Thymus (tissue), 11 donors: ENCODE measurements around the gene TNF. TPM values are rescaled to one million over a fixed set of nuclear protein-coding genes. Genes with fewer than 3 reads are reported as not detected.

Source experiments
- DNase-seq, 9 donors: peaks; one replicate each; pipeline ENCODE4 v3.0.0-alpha.2; 2013; ENCODE audit warnings: low spot score in 9 of 9, low read depth in 6 of 9, missing footprints in 1 of 9
- H3K27ac ChIP-seq, 2 donors: one replicate each; pipeline ENCODE4 v1.5.1; 2013; ENCODE audit warnings: control low read depth in 1 of 2, low read depth in 1 of 2, low read length in 1 of 2, mild to moderate bottlenecking in 1 of 2, moderate library complexity in 1 of 2
- H3K27me3 ChIP-seq, 2 donors: one replicate each; pipeline ENCODE4 v1.5.1; 2013; ENCODE audit warnings: low read length in 1 of 2; ENCODE audit not compliant: control insufficient read depth in 2 of 2, insufficient read depth in 1 of 2
- H3K36me3 ChIP-seq, 2 donors: one replicate each; pipeline ENCODE4 v1.5.1; 2013; ENCODE audit warnings: low read length in 1 of 2, mild to moderate bottlenecking in 1 of 2, moderate library complexity in 1 of 2; ENCODE audit not compliant: control insufficient read depth in 2 of 2, insufficient read depth in 2 of 2
- H3K4me1 ChIP-seq, 2 donors: one replicate each; pipeline ENCODE4 v1.5.1; 2013; ENCODE audit warnings: low read length in 2 of 2; ENCODE audit not compliant: control insufficient read depth in 2 of 2, insufficient read depth in 2 of 2
- H3K4me3 ChIP-seq, 2 donors: one replicate each; pipeline ENCODE4 v1.5.1; 2013; ENCODE audit warnings: low read length in 2 of 2, control low read depth in 1 of 2, mild to moderate bottlenecking in 1 of 2
- H3K9me3 ChIP-seq, 2 donors: one replicate each; pipeline ENCODE4 v1.5.1; 2013; ENCODE audit warnings: low read length in 1 of 2, mild to moderate bottlenecking in 1 of 2; ENCODE audit not compliant: control insufficient read depth in 2 of 2, insufficient read depth in 1 of 2
- WGBS: extraction: QIAGEN DNeasy Blood & Tissue Kit; methylation state at CpG from one replicate; pipeline ENCODE4 v1.1.7; 2013; 5-methylcytosine and 5-hydroxymethylcytosine counted together
- polyA plus RNA-seq: library from polyadenylated mRNA; stranded (reverse); fragments of 200-250 nt; gene quantifications from one replicate; pipeline ENCODE4 v1.2.3, GENCODE V29; 2013
- total RNA-seq: library from RNA; stranded (reverse); fragments of 120-200 nt; gene quantifications from one replicate; pipeline ENCODE4 v1.2.4, GENCODE V29; 2013
- donor health status: healthy.

Gene TNF
- total and polyA plus RNA-seq, 2 donors, result 1.4 to 3.5 TPM

DNA sequence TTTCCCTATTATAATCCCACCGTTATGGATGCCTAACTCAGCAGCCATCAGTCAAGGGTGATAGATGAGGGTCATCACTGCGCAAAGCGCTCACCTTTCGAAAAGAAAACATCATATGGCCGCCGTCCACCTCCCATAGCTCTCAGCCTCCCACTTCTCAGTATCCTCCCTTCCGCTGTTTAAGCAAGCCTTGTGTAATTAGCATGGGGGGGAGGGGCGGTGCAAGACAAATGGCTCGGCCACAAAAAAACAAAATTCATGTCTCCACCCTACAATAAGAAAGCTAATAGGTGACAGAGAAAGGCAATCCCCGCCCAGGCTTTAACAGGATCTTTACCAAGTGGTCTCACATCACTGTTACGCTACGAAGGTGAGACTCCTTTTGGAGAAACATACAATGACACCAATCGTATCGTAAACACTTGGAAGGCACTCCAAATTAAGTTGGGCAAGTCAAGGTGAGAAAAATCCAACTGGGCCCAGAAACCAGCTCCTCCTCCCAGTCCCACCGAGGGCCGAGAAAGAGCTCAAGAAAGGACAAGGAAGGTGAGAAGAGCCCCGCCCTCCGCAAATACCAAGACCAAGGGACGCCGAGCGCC lies 34.2 kb upstream of the TNF start:
- under 1% methylated on average over 21 of the region's 21 CpGs for WGBS
- Histone ChIP-seq H3K36me3 (peaks cover 32 to 45% of the 10 kb centered on the region in 2 donors), H3K4me3 (peak overlapping the region; percentile 49 to 67), H3K9me3 (no peaks in the 10 kb centered on the region), H3K4me1 (peaks cover 26 to 34% of the 10 kb centered on the region in 2 donors), H3K27me3 (no peaks in the 10 kb centered on the region), H3K27ac (peak overlapping the region; percentile 83 to 92)
- peak in 5 of 9 donors; percentile 38 to 72 (median 45) for DNase-seq

DNA sequence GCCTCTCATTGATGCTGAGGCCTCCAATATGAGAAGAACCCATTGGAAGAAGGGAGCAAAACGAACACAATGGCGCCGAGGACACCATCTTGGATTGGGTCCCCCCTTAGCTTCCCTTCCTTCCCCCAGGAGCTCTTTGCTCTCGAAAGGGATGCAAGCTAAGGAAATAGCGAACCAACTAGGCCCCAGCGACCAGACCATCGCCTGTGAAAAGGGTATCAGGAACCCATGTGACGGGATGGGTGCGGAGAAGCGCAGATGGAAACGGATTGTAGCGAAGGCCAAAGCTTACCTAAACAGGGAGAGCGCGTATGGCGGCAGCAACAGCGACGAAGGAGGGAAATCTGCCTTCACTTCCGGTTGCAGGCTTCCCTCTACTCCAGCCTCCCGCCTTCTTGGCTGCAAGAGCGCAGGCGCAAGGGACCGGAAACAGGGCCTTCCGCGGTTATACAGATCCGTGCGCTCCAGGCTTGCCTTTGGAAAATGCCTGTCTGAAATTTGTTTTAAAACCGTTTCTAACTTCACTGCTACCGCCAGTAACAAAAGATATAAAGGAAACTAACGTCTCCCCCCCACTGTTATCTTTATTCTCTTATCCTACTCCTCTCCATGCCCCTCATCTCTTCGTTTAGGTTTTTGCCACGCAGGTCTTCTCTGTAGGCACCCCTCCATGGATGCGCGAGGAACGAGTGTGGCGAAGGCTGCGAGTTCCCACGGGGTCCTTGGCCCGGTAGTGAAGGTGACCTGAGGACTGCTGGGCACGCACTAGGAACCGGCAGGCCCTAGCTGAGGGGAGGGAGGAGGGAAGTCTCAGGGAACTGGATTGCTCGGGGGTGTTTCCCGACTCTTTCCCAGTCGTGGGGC lies 33.5 kb upstream of the TNF start, which contains the start of gene DDX39B:
Gene DDX39B (minus strand): TSS at position 346 of the 864 bp plus-strand sequence. CDS start 1,471 bp downstream, outside the sequence.
- DNase-seq, result peak; percentile 93 to 99 (median 96)
- peaks cover 25 to 38% of the 10 kb centered on the region in 2 donors for H3K36me3 ChIP-seq
- WGBS, result under 1% methylated on average over 43 of the region's 43 CpGs
- peak within 1 kb of the TSS; percentile 49 to 67 for H3K4me3 ChIP-seq
- no peaks in the 10 kb centered on the region for H3K9me3 ChIP-seq
- H3K27ac ChIP-seq, result peak within 1 kb of the TSS; percentile 83 to 92
- no peaks in the 10 kb centered on the region for H3K27me3 ChIP-seq
- H3K4me1 ChIP-seq, result peaks cover 26 to 41% of the 10 kb centered on the region in 2 donors

DNA sequence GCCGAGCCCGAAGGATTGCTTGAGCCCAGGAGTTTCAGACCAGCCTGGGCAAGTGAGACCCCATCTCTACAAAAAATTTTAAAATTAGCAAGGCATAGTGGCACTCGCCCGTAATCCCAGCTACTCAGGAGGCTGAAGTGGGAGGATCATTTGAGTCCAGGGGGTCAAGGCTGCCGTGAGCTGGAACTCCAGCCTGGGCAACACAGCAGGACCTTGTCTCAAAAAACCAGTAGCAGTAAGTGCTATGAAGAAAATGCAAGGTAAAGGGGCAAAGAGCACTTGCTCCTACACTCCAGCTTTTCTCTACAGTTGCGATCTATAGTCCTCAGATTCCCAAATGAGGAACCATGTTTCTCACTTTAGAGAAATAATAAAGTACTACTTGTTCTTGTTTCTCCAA lies 31.7 kb upstream of the TNF start:
- Histone ChIP-seq H3K27me3 (no peaks in the 10 kb centered on the region), H3K4me3 (no peak overlapping the region), H3K27ac (no peak overlapping the region), H3K36me3 (peaks cover 17 to 20% of the 10 kb centered on the region in 2 donors), H3K4me1 (peaks cover 29 to 52% of the 10 kb centered on the region in 2 donors), H3K9me3 (no peaks in the 10 kb centered on the region)
- no peak for DNase-seq
- WGBS, result 99% methylated on average over 6 of the region's 6 CpGs

DNA sequence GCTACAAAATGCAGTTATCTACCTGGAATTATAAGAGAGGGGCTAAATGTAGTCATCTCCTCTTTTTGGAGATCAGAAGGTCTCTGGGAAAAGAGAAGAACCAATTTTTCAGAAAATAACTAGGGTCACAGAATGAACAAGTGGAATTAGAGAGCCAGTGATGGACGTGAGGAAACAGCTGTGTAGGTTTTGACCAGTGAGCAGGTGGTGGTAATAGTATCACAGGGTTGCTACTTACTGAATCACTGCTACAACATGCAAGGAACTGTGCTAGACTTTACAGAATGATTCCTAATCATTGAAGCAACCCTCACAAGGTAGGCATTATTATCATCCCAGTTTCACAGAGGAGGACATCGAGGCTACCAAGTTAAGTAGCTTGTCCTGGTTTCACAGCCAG lies 30.7 kb upstream of the TNF start:
- Histone ChIP-seq H3K27ac (no peak overlapping the region), H3K4me1 (peaks cover 21 to 42% of the 10 kb centered on the region in 2 donors)

DNA sequence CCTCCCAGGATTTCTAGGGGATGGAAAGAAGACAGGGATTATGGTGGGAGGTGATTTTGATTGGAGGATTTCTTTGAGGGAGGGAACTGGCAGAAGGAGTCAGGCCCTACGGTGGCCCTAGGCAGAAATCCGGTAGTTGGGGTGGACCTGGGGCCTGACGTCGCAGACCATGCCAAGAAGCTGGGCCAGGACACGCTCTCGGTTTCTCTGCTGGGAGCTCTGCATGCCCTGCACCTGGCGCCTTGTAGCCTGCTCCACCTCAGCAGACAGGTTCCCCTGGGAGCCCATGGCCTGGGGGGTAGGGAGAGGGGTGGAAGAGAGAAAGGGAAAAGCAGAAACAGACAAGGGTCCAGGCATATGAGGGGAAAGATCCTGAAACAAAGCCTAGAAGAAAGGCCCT lies 30.1 kb upstream of the TNF start:
- H3K27me3 ChIP-seq, result no peaks in the 10 kb centered on the region
- H3K4me1 ChIP-seq, result peaks cover 16 to 36% of the 10 kb centered on the region in 2 donors
- no peak overlapping the region for H3K4me3 ChIP-seq
- DNase-seq, result no peak
- H3K36me3 ChIP-seq, result peaks cover 9 to 10% of the 10 kb centered on the region in 2 donors
- H3K27ac ChIP-seq, result no peak overlapping the region
- no peaks in the 10 kb centered on the region for H3K9me3 ChIP-seq
- 96% methylated on average over 7 of the region's 7 CpGs for WGBS

More for the DNA sequence above, 30.7 kb upstream of the TNF start:
- Histone ChIP-seq H3K27me3 (no peaks in the 10 kb centered on the region), H3K9me3 (no peaks in the 10 kb centered on the region), H3K4me3 (no peak overlapping the region), H3K36me3 (peaks cover 12 to 16% of the 10 kb centered on the region in 2 donors)
- no peak for DNase-seq
- WGBS, result 97% methylated on average over 2 of the region's 2 CpGs

DNA sequence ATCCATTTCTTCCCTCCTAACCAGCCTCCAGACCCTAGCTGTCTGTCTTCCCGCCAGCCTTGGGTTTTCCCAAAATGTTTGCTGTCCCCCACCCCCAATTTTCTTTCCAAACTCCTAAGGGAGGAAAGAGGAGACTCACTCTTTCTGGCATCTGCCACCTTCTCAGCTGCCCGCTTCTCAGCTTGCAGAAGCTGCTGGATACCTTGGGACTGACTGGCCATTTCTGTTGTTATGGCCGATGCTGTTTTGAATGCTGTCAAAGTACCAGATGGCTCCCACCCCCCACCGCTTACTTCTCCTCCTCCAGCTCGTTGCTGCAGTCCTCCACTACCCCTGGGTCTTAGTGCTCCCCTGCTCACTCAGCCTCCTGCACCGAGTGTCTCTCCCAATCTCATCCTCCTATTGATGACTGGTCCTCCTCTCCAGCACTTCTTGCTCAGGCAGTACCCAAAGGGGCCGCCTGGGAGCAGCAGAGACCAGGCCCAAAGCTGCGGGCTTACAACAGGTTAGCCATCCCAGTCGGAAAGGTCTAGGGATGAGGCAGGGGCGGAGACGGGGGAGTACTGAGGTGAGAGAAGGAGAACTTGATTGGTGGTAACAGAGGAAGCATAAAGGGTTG lies 28.9 kb upstream of the TNF start, which contains the start of gene ATP6V1G2:
Gene ATP6V1G2 (minus strand): TSS at position 270 of the 619 bp plus-strand sequence. CDS start 49 bp downstream, at position 221.
- peaks cover 13 to 35% of the 10 kb centered on the region in 2 donors for H3K4me1 ChIP-seq
- H3K4me3 ChIP-seq, result peak within 1 kb of the TSS; percentile 53 to 63
- WGBS, result 16% methylated on average over 11 of the region's 11 CpGs
- H3K27me3 ChIP-seq, result no peaks in the 10 kb centered on the region
- H3K9me3 ChIP-seq, result no peaks in the 10 kb centered on the region
- H3K36me3 ChIP-seq, result peaks cover 13% of the 10 kb centered on the region in 2 donors
- DNase-seq, result peak; percentile 75 to 92 (median 84)
- peak within 1 kb of the TSS; percentile 84 to 87 for H3K27ac ChIP-seq

DNA sequence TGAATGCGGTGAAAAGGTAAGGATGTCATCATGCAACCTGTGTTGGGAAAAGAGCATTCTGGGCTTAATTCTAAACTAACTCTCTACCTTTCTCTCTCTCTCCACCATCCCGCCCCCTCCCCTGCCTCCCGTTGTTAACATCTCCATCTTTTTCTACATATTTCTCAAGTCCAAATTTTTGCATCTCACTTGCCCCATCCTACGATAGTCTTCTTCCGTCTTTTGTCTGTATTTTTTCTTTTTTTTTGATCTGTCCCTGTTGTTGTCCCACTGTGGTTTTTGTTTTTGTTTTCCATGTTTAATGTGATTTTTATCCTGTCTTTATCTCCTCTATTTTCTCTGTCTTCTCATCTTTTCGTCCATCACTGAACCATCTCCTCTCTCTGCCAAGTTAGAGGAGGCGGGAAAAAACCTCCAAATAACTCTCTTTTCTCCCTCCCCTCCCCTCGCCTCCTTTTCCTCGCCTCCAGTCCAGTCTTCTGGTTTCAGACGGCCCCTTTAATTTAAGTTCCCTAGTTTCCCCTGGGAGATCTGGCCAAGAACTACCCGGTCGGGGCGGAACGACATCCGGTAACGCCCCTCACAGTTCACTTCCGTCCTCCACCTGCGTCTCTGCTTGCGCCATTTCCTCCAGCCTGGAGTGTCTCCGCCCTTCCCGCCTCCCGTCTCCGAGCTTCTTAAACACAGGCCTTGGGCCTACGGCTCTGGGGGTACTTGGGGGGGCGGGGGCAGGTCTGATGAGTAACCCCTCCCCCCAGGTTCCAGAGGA lies 28.2 kb upstream of the TNF start, which contains the start of gene NFKBIL1:
Gene NFKBIL1 (plus strand): TSS at position 651 of the 769 bp plus-strand sequence. CDS start 87 bp downstream, at position 738.
- peaks cover 13% of the 10 kb centered on the region in 2 donors for H3K36me3 ChIP-seq
- no peaks in the 10 kb centered on the region for H3K27me3 ChIP-seq
- H3K4me3 ChIP-seq, result peak within 1 kb of the TSS; percentile 53 to 63
- H3K27ac ChIP-seq, result peak within 1 kb of the TSS; percentile 84 to 87
- peak; percentile 87 to 97 (median 94) for DNase-seq
- H3K9me3 ChIP-seq, result no peaks in the 10 kb centered on the region
- H3K4me1 ChIP-seq, result peaks cover 13 to 38% of the 10 kb centered on the region in 2 donors
- WGBS, result under 1% methylated on average over 25 of the region's 25 CpGs
